HepG2 (cell line): ENCODE data around the gene PRXL2B. TPM values are rescaled to one million over a fixed set of nuclear protein-coding genes. Genes with fewer than 3 reads are reported as not detected.

Experiments used
- CREM ChIP-seq, 2 experiments: sonication (generic) in 1 of 2; formaldehyde crosslinking in 1 of 2; IDR thresholded peaks; 2 replicates each; pipeline versions ENCODE4 v1.4.0 to v1.6.1; 2016 to 2020; ENCODE audit warnings: antibody characterized with exemption in 1 of 2, mild to moderate bottlenecking in 1 of 2, missing genetic modification reagents in 1 of 2
- DMAP1 ChIP-seq: IDR thresholded peaks from 2 replicates; pipeline ENCODE4 v1.6.1; 2016
- GABPB1 ChIP-seq: IDR thresholded peaks from 2 replicates; pipeline ENCODE4 v1.6.1; 2016; ENCODE audit warnings: mild to moderate bottlenecking, missing genetic modification reagents, moderate library complexity, missing compliant biosample characterization
- HIVEP1 ChIP-seq: sonication (generic); formaldehyde crosslinking; IDR thresholded peaks from 2 replicates; pipeline ENCODE4 v1.4.0; 2020; ENCODE audit warnings: mild to moderate bottlenecking, missing genetic modification reagents
- IKZF4 ChIP-seq: sonication (generic); formaldehyde crosslinking; IDR thresholded peaks from 2 replicates; pipeline ENCODE4 v1.5.1; 2020; ENCODE audit warnings: borderline replicate concordance, mild to moderate bottlenecking, low read depth, missing genetic modification reagents; ENCODE audit errors: not compliant biosample characterization
- KAT8 ChIP-seq: IDR thresholded peaks from 2 replicates; pipeline ENCODE4 v1.6.1; 2016; ENCODE audit warnings: missing genetic modification reagents, missing compliant biosample characterization
- KDM2A ChIP-seq: sonication (generic); formaldehyde crosslinking; IDR thresholded peaks from 2 replicates; pipeline ENCODE4 v1.4.0; 2020; ENCODE audit warnings: low read depth, missing genetic modification reagents, borderline replicate concordance
- MED8 ChIP-seq: sonication (generic); formaldehyde crosslinking; IDR thresholded peaks from 2 replicates; pipeline ENCODE4 v1.8.1; 2023; ENCODE audit warnings: mild to moderate bottlenecking, missing genetic modification reagents; ENCODE audit not compliant: insufficient replicate concordance
- MTERF4 ChIP-seq: sonication (generic); formaldehyde crosslinking; IDR thresholded peaks from 2 replicates; pipeline ENCODE4 v1.8.0; 2023; ENCODE audit warnings: mild to moderate bottlenecking, missing genetic modification reagents
- NKX3-1 ChIP-seq: sonication (generic); formaldehyde crosslinking; IDR thresholded peaks from 2 replicates; pipeline ENCODE4 v1.5.0; 2020; ENCODE audit warnings: missing genetic modification reagents
- PATZ1 ChIP-seq: sonication (generic); formaldehyde crosslinking; IDR thresholded peaks from 2 replicates; pipeline ENCODE4 v1.4.0; 2020; ENCODE audit warnings: missing genetic modification reagents
- ZNF564 ChIP-seq: sonication (generic); formaldehyde crosslinking; IDR thresholded peaks from 2 replicates; pipeline ENCODE4 v1.8.1; 2023; ENCODE audit warnings: mild to moderate bottlenecking, missing genetic modification reagents
- ZSCAN21 ChIP-seq: sonication (generic); formaldehyde crosslinking; IDR thresholded peaks from 2 replicates; pipeline ENCODE4 v1.8.0; 2022; ENCODE audit warnings: mild to moderate bottlenecking, missing genetic modification reagents, moderate library complexity, borderline replicate concordance
- polyA plus RNA-seq, 8 experiments: library from polyadenylated mRNA; depleted of rRNA in 3 of 8; stranded (reverse) in 7 of 8; unstranded in 1 of 8; fragments of >200 nt; fragmentation: Illumina TruSeq in 4 of 8; extraction: Trizol in 4 of 8; gene quantifications; 2 replicates each; pipeline versions ENCODE4 v1.2.1 to v1.2.3, GENCODE V29; 2011 to 2016; ENCODE audit warnings: low read depth in 4 of 8, missing spikeins in 1 of 8, mixed read lengths in 1 of 8; ENCODE audit not compliant: insufficient read depth in 1 of 8
- total RNA-seq, 5 experiments: library from RNA; depleted of rRNA; stranded (reverse); fragments of >200 nt; fragmentation: Illumina TruSeq; extraction: Trizol; gene quantifications; 2 replicates each; pipeline ENCODE4 v1.2.3, GENCODE V29; 2016; ENCODE audit warnings: low read depth in 1 of 5
- TF ChIP-seq, protein P1 (sequence below), 2 experiments: IDR thresholded peaks; 2 replicates each; pipeline ENCODE4 v1.6.1; 2011 to 2012; ENCODE audit warnings: low read length in 2 of 2, borderline replicate concordance in 1 of 2, low read depth in 1 of 2, mild to moderate bottlenecking in 1 of 2, moderate library complexity in 1 of 2
- TF ChIP-seq, protein P2 (sequence below): sonication (generic); formaldehyde crosslinking; IDR thresholded peaks from 2 replicates; pipeline ENCODE4 v1.5.0; 2020; ENCODE audit warnings: missing genetic modification reagents
- TF ChIP-seq, protein P3 (sequence below): sonication (generic); formaldehyde crosslinking; IDR thresholded peaks from 2 replicates; pipeline ENCODE4 v1.5.0; 2020; ENCODE audit warnings: missing genetic modification reagents, mild to moderate bottlenecking, borderline replicate concordance
- TF ChIP-seq, protein P4 (sequence below): IDR thresholded peaks from 2 replicates; pipeline ENCODE4 v1.6.1; 2018; ENCODE audit warnings: missing genetic modification reagents, mild to moderate bottlenecking, missing compliant biosample characterization

PRXL2B gene
- total and polyA plus RNA-seq, 2 of the 13 experiments (the other 11 are each of a cell fraction or from before 2014, with no cell fraction given), result 16.8 to 22.1 TPM

GRCh38 chr1:2546515-2547209, 39.9 kb upstream of the PRXL2B start (continued):
- TF ChIP-seq, protein P1, sequence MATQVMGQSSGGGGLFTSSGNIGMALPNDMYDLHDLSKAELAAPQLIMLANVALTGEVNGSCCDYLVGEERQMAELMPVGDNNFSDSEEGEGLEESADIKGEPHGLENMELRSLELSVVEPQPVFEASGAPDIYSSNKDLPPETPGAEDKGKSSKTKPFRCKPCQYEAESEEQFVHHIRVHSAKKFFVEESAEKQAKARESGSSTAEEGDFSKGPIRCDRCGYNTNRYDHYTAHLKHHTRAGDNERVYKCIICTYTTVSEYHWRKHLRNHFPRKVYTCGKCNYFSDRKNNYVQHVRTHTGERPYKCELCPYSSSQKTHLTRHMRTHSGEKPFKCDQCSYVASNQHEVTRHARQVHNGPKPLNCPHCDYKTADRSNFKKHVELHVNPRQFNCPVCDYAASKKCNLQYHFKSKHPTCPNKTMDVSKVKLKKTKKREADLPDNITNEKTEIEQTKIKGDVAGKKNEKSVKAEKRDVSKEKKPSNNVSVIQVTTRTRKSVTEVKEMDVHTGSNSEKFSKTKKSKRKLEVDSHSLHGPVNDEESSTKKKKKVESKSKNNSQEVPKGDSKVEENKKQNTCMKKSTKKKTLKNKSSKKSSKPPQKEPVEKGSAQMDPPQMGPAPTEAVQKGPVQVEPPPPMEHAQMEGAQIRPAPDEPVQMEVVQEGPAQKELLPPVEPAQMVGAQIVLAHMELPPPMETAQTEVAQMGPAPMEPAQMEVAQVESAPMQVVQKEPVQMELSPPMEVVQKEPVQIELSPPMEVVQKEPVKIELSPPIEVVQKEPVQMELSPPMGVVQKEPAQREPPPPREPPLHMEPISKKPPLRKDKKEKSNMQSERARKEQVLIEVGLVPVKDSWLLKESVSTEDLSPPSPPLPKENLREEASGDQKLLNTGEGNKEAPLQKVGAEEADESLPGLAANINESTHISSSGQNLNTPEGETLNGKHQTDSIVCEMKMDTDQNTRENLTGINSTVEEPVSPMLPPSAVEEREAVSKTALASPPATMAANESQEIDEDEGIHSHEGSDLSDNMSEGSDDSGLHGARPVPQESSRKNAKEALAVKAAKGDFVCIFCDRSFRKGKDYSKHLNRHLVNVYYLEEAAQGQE (IDR thresholded peaks at IDR 0.05; ENCODE audit: borderline replicate concordance in 1 of 2, low read depth in 1 of 2, low read length in 2 of 2), result no peak
- TF ChIP-seq PATZ1 (CRISPR knock-in tag), result peak; percentile 89
- TF ChIP-seq HIVEP1, result peak; percentile 72
- TF ChIP-seq KDM2A (CRISPR knock-in tag), result 0 out of 2 replicates have a peak, but pooled peaks have one; percentile 9
- TF ChIP-seq DMAP1, result peak; percentile 21; the same call in 1 of the 2 replicates
- TF ChIP-seq IKZF4 (CRISPR knock-in tag), result peak; percentile 5
- no peak for TF ChIP-seq NKX3-1 (CRISPR knock-in tag)
- TF ChIP-seq, protein P2, sequence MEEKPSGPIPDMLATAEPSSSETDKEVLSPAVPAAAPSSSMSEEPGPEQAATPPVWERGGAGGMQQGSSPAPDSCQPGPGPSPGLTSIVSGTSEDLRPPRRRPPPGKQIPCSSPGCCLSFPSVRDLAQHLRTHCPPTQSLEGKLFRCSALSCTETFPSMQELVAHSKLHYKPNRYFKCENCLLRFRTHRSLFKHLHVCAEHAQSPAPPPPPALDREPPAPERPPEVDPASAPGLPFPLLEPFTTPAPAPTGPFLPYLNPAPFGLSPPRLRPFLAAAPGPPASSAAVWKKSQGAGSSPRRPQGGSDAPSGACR (CRISPR knock-in tag), result 0 out of 2 replicates have a peak, but pooled peaks have one; percentile 11
- TF ChIP-seq GABPB1 (CRISPR knock-in tag), result peak; percentile 67
- 0 out of 2 replicates have a peak, but pooled peaks have one; percentile 3 for TF ChIP-seq ZNF564 (CRISPR knock-in tag)
- TF ChIP-seq ZSCAN21 (CRISPR knock-in tag), result 0 out of 2 replicates have a peak, but pooled peaks have one; percentile 10
- peak; percentile 81; the same call in 1 of the 2 replicates for TF ChIP-seq MTERF4 (CRISPR knock-in tag)
- TF ChIP-seq, protein P3, sequence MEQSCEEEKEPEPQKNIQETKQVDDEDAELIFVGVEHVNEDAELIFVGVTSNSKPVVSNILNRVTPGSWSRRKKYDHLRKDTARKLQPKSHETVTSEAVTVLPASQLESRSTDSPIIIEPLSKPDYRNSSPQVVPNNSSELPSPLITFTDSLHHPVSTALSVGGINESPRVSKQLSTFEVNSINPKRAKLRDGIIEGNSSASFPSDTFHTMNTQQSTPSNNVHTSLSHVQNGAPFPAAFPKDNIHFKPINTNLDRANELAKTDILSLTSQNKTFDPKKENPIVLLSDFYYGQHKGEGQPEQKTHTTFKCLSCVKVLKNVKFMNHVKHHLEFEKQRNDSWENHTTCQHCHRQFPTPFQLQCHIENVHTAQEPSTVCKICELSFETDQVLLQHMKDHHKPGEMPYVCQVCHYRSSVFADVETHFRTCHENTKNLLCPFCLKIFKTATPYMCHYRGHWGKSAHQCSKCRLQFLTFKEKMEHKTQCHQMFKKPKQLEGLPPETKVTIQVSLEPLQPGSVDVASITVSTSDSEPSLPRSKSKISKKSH (CRISPR knock-in tag), result no peak
- peak; percentile 30 for TF ChIP-seq MED8
- TF ChIP-seq, protein P4, sequence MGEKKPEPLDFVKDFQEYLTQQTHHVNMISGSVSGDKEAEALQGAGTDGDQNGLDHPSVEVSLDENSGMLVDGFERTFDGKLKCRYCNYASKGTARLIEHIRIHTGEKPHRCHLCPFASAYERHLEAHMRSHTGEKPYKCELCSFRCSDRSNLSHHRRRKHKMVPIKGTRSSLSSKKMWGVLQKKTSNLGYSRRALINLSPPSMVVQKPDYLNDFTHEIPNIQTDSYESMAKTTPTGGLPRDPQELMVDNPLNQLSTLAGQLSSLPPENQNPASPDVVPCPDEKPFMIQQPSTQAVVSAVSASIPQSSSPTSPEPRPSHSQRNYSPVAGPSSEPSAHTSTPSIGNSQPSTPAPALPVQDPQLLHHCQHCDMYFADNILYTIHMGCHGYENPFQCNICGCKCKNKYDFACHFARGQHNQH, result peak; percentile 14; the same call in 1 of the 2 replicates
- TF ChIP-seq KAT8 (CRISPR knock-in tag), result peak; percentile 17; the same call in 1 of the 2 replicates
- no peak for TF ChIP-seq CREM (IDR thresholded peaks at IDR 0.05)
- TF ChIP-seq CREM (CRISPR knock-in tag; IDR thresholded peaks at IDR 0.05), result no peak
